Naive thymus-derived CD8-positive, alpha-beta T cell (primary cell): ENCODE results near the gene CLASP1. TPM values are rescaled to one million over a fixed set of nuclear protein-coding genes. Genes with fewer than 3 reads are reported as not detected.
"Not testable (repeated sequence)": the region's sequence is repeated elsewhere in the genome, so short reads cannot be mapped to it uniquely, and the experiment has no call there.

ENCODE experiments used
- ATAC-seq, 2 donors: fragments of 150-1000 bp; cut with Tn5 transposase in 1 of 2; sonication (Bioruptor Pico), chemical (Tn5 transposase) in 1 of 2; 1 replicate in 1 of 2; 2 replicates in 1 of 2; pipeline ENCODE4 v1.10.0; 2021; ENCODE audit warnings: mild to moderate bottlenecking in 2 of 2, moderate library complexity in 2 of 2
- POLR2A ChIA-PET: fragments of 350-600 bp; sonication (Branson Sonifier 250); formaldehyde crosslinking; loops from one replicate; lab custom pipeline; 2021; ENCODE audit warnings: antibody characterized with exemption; lab: Charles Lee
- DNase-seq, 10 donors: peaks; one replicate each; pipeline versions ENCODE4 v3.0.0 to v3.0.0-alpha.2; 2020 to 2022
- H3K27ac Mint-ChIP-seq, 10 donors: one replicate each; pipeline ENCODE4 v1.8.0; 2020 to 2022; ENCODE audit warnings: mild to moderate bottlenecking in 10 of 10, mixed read lengths in 10 of 10, moderate library complexity in 4 of 10, inconsistent platforms in 1 of 10
- H3K27me3 Mint-ChIP-seq, 5 donors: one replicate each; pipeline ENCODE4 v1.8.0; 2021 to 2022; ENCODE audit warnings: mixed read lengths in 5 of 5
- H3K36me3 Mint-ChIP-seq, 3 donors: one replicate each; pipeline ENCODE4 v1.8.0; 2020 to 2022; ENCODE audit warnings: mixed read lengths in 3 of 3, mild to moderate bottlenecking in 2 of 3, inconsistent platforms in 1 of 3
- H3K4me1 Mint-ChIP-seq, 4 donors: one replicate each; pipeline ENCODE4 v1.8.0; 2021 to 2022; ENCODE audit warnings: mixed read lengths in 4 of 4
- H3K4me3 Mint-ChIP-seq, 10 donors: one replicate each; pipeline ENCODE4 v1.8.0; 2020 to 2022; ENCODE audit warnings: mild to moderate bottlenecking in 10 of 10, mixed read lengths in 10 of 10, moderate library complexity in 6 of 10, inconsistent platforms in 1 of 10
- H3K9me3 Mint-ChIP-seq, 9 donors: one replicate each; pipeline ENCODE4 v1.8.0; 2020 to 2022; ENCODE audit warnings: mixed read lengths in 9 of 9, mild to moderate bottlenecking in 3 of 9, inconsistent platforms in 1 of 9, moderate library complexity in 1 of 9
- polyA plus RNA-seq, 3 donors: library from polyadenylated mRNA; unstranded; fragments of 300-500 nt; fragmentation: Illumina TruSeq; gene quantifications; one replicate each; pipeline ENCODE4 v1.2.3, GENCODE V29; 2021
- total RNA-seq, 8 experiments: library from RNA in 2 of 8; stranded (reverse) in 2 of 8; gene quantifications; one replicate each; pipeline ENCODE4 v1.2.3 and lab custom pipeline; 2021 to 2026

The CLASP1 gene
- total and polyA plus RNA-seq, 5 experiments from 2014 or later = 10.8 to 73.5 (median 15.2) TPM

GRCh38 chr2:121611048-121611649 lies 38.1 kb downstream of the CLASP1 start:
- DNase-seq, ATAC-seq, H3K4me3 Mint-ChIP-seq, POLR2A ChIA-PET, H3K9me3 Mint-ChIP-seq, H3K27ac Mint-ChIP-seq, H3K27me3 Mint-ChIP-seq: not testable (repeated sequence)
- Mint-ChIP-seq H3K4me1 (peaks cover 17 to 27% (median 24%) of the 10 kb centered on the region in 4 donors), H3K36me3 (peaks cover 0 to 14% (median 11%) of the 10 kb centered on the region in 3 donors)

GRCh38 chr2:121610487-121610874 lies 38.8 kb downstream of the CLASP1 start:
- not testable (repeated sequence) for H3K27me3 Mint-ChIP-seq, H3K9me3 Mint-ChIP-seq, DNase-seq, H3K27ac Mint-ChIP-seq, ATAC-seq, H3K4me3 Mint-ChIP-seq
- Mint-ChIP-seq H3K4me1 (peaks cover 21 to 30% (median 27%) of the 10 kb centered on the region in 4 donors), H3K36me3 (peaks cover 0 to 21% (median 15%) of the 10 kb centered on the region in 3 donors)
- POLR2A ChIA-PET = interaction anchor here (0.7 kb wide), 1 partner anchor 47 kb away, joined by 4 read pairs; no protein-coding TSS in a partner anchor

GRCh38 chr2:121608967-121609366 lies 40.3 kb downstream of the CLASP1 start:
- H3K36me3 Mint-ChIP-seq = peaks cover 4 to 27% (median 20%) of the 10 kb centered on the region in 3 donors
- ATAC-seq (no peak), DNase-seq (no peak)
- no peak overlapping the region for H3K4me3 Mint-ChIP-seq
- H3K27ac Mint-ChIP-seq = peak overlapping the region in 1 of 10 donors; percentile 60
- peaks cover 17 to 42% (median 30%) of the 10 kb centered on the region in 4 donors for H3K4me1 Mint-ChIP-seq
- POLR2A ChIA-PET = no interaction called here
- no peaks in the 10 kb centered on the region for H3K27me3 Mint-ChIP-seq
- H3K9me3 Mint-ChIP-seq = peaks cover 0 to 2% (median 0%) of the 10 kb centered on the region in 9 donors

- Mint-ChIP-seq H3K27me3 (no peaks in the 10 kb centered on the region), H3K36me3 (peaks cover 4 to 30% (median 25%) of the 10 kb centered on the region in 3 donors), H3K4me1 (peaks cover 20 to 48% (median 34%) of the 10 kb centered on the region in 4 donors), H3K4me3 (no peak overlapping the region), H3K27ac (peak overlapping the region in 7 of 10 donors; percentile 32 to 81 (median 51)), H3K9me3 (no peaks in the 10 kb centered on the region)
- DNase-seq (no peak), ATAC-seq (no peak)
- POLR2A ChIA-PET = no interaction called here
Observed at GRCh38 chr2:121608367-121608766, 40.9 kb downstream of the CLASP1 start.

- no peak for ATAC-seq
- no peaks in the 10 kb centered on the region for H3K27me3 Mint-ChIP-seq
- DNase-seq = no peak
- no peaks in the 10 kb centered on the region for H3K9me3 Mint-ChIP-seq
- POLR2A ChIA-PET = no interaction called here
- peak overlapping the region in 4 of 10 donors; percentile 1 to 49 (median 28) for H3K27ac Mint-ChIP-seq
- H3K4me3 Mint-ChIP-seq = no peak overlapping the region
- peaks cover 31 to 59% (median 52%) of the 10 kb centered on the region in 4 donors for H3K4me1 Mint-ChIP-seq
- H3K36me3 Mint-ChIP-seq = peaks cover 4 to 49% (median 28%) of the 10 kb centered on the region in 3 donors
Observed at GRCh38 chr2:121605820-121606733, 43.2 kb downstream of the CLASP1 start.

- Mint-ChIP-seq H3K4me3 (no peak overlapping the region), H3K4me1 (peaks cover 35 to 71% (median 62%) of the 10 kb centered on the region in 4 donors), H3K27ac (peak overlapping the region in 2 of 10 donors; percentile 9 to 79), H3K27me3 (no peaks in the 10 kb centered on the region), H3K9me3 (no peaks in the 10 kb centered on the region), H3K36me3 (peaks cover 4 to 51% (median 28%) of the 10 kb centered on the region in 3 donors)
- ATAC-seq (no peak), DNase-seq (no peak)
- POLR2A ChIA-PET = no interaction called here
Observed at GRCh38 chr2:121603185-121603584, 46.1 kb downstream of the CLASP1 start.

GRCh38 chr2:121599963-121600651 lies 49.2 kb downstream of the CLASP1 start:
- peak overlapping the region in 7 of 10 donors; percentile 3 to 73 (median 24) for H3K27ac Mint-ChIP-seq
- POLR2A ChIA-PET = interaction anchor here (1.1 kb wide), 1 partner anchor 49 kb away, joined by 5 read pairs; the partner anchor contains the start of gene CLASP1
- ATAC-seq (no peak), DNase-seq (no peak)
- H3K36me3 Mint-ChIP-seq = peaks cover 2 to 38% (median 15%) of the 10 kb centered on the region in 3 donors
- H3K4me1 Mint-ChIP-seq = peaks cover 34 to 77% (median 75%) of the 10 kb centered on the region in 4 donors
- H3K4me3 Mint-ChIP-seq = no peak overlapping the region
- H3K9me3 Mint-ChIP-seq = no peaks in the 10 kb centered on the region
- no peaks in the 10 kb centered on the region for H3K27me3 Mint-ChIP-seq

GRCh38 chr2:121598087-121598486 lies 51.2 kb downstream of the CLASP1 start:
- Mint-ChIP-seq H3K9me3 (no peaks in the 10 kb centered on the region), H3K4me1 (peaks cover 30 to 68% (median 65%) of the 10 kb centered on the region in 4 donors), H3K27me3 (no peaks in the 10 kb centered on the region), H3K27ac (peak overlapping the region in 4 of 10 donors; percentile 8 to 80 (median 42)), H3K4me3 (no peak overlapping the region), H3K36me3 (peaks cover 0 to 22% (median 4%) of the 10 kb centered on the region in 3 donors)
- POLR2A ChIA-PET = no interaction called here
- no peak for DNase-seq
- ATAC-seq = no peak

- POLR2A ChIA-PET = no interaction called here
- Mint-ChIP-seq H3K4me1 (peaks cover 24 to 65% (median 59%) of the 10 kb centered on the region in 4 donors), H3K9me3 (no peaks in the 10 kb centered on the region), H3K4me3 (peak overlapping the region; percentile 42 to 77 (median 66)), H3K36me3 (peaks cover 0 to 12% (median 2%) of the 10 kb centered on the region in 3 donors), H3K27me3 (no peaks in the 10 kb centered on the region), H3K27ac (peak overlapping the region; percentile 34 to 91 (median 80))
- peak; percentile 50 to 70 for ATAC-seq
- DNase-seq = peak in 2 of 10 donors; percentile 6 to 8
Observed at GRCh38 chr2:121596221-121597080, 52.8 kb downstream of the CLASP1 start.

- ATAC-seq (no peak), DNase-seq (no peak)
- POLR2A ChIA-PET = no interaction called here
- Mint-ChIP-seq H3K9me3 (no peaks in the 10 kb centered on the region), H3K27me3 (no peaks in the 10 kb centered on the region), H3K27ac (peak overlapping the region in 8 of 10 donors; percentile 34 to 91 (median 76)), H3K4me3 (peak overlapping the region in 1 of 10 donors; percentile 7), H3K4me1 (peaks cover 19 to 59% (median 53%) of the 10 kb centered on the region in 4 donors), H3K36me3 (peaks cover 0 to 10% (median 2%) of the 10 kb centered on the region in 3 donors)
Observed at GRCh38 chr2:121595012-121595891, 54.0 kb downstream of the CLASP1 start.

GRCh38 chr2:121591199-121591598 lies 58.1 kb downstream of the CLASP1 start:
- Mint-ChIP-seq H3K4me3 (no peak overlapping the region), H3K27ac (peak overlapping the region in 2 of 10 donors; percentile 15 to 47), H3K27me3 (no peaks in the 10 kb centered on the region), H3K36me3 (peaks cover 0 to 30% (median 3%) of the 10 kb centered on the region in 3 donors), H3K9me3 (no peaks in the 10 kb centered on the region), H3K4me1 (peaks cover 15 to 42% (median 29%) of the 10 kb centered on the region in 4 donors)
- DNase-seq (no peak), ATAC-seq (no peak)
- POLR2A ChIA-PET = no interaction called here
